Trophoblast cell (in vitro differentiated cells and primary cell): ENCODE measurements around the gene KRTAP13-2. TPM values are rescaled to one million over a fixed set of nuclear protein-coding genes. Genes with fewer than 3 reads are reported as not detected.

Source experiments
- DNase-seq, 2 donors: peaks; one replicate each; pipeline ENCODE4 v3.0.0-alpha.2; 2016
- H2AFZ ChIP-seq: 2 replicates; pipeline ENCODE4 v1.6.1; 2013; ENCODE audit warnings: low read length, moderate library complexity, mild to moderate bottlenecking; ENCODE audit not compliant: insufficient read depth, poor library complexity
- H2AK5ac ChIP-seq: 2 replicates; pipeline ENCODE4 v1.6.1; 2013; ENCODE audit warnings: mild to moderate bottlenecking, low read length
- H2BK120ac ChIP-seq: 2 replicates; pipeline ENCODE4 v1.6.1; 2013; ENCODE audit warnings: low read length, mild to moderate bottlenecking, moderate library complexity; ENCODE audit not compliant: insufficient read depth, poor library complexity
- H2BK12ac ChIP-seq: 2 replicates; pipeline ENCODE4 v1.6.1; 2013; ENCODE audit warnings: mild to moderate bottlenecking, low read length, moderate library complexity
- H2BK5ac ChIP-seq: 2 replicates; pipeline ENCODE4 v1.6.1; 2013; ENCODE audit warnings: low read length, low read depth, moderate library complexity, mild to moderate bottlenecking; ENCODE audit not compliant: poor library complexity
- H3K14ac ChIP-seq: 2 replicates; pipeline ENCODE4 v1.6.1; 2013; ENCODE audit warnings: mild to moderate bottlenecking, low read length
- H3K18ac ChIP-seq: 2 replicates; pipeline ENCODE4 v1.6.1; 2013; ENCODE audit warnings: mild to moderate bottlenecking, low read length
- H3K23ac ChIP-seq: 2 replicates; pipeline ENCODE4 v1.6.1; 2013; ENCODE audit warnings: low read length
- H3K27ac ChIP-seq: 2 replicates; pipeline ENCODE4 v1.5.1; 2013; ENCODE audit warnings: low read depth, mild to moderate bottlenecking, inconsistent platforms, low read length, moderate library complexity
- H3K27me3 ChIP-seq: 2 replicates; pipeline ENCODE4 v1.6.1; 2013; ENCODE audit warnings: inconsistent platforms, mild to moderate bottlenecking, low read length, moderate library complexity; ENCODE audit not compliant: insufficient read depth
- H3K36me3 ChIP-seq, 2 experiments: 1 replicate in 1 of 2; 2 replicates in 1 of 2; pipeline ENCODE4 v1.6.1; 2013; ENCODE audit warnings: low read length in 2 of 2, mild to moderate bottlenecking in 2 of 2, moderate library complexity in 1 of 2; ENCODE audit not compliant: insufficient read depth in 2 of 2, control insufficient read depth in 1 of 2
- H3K4ac ChIP-seq: 2 replicates; pipeline ENCODE4 v1.6.1; 2013; ENCODE audit warnings: low read depth, mild to moderate bottlenecking, low read length, moderate library complexity
- H3K4me1 ChIP-seq, 2 experiments: 1 replicate in 1 of 2; 2 replicates in 1 of 2; pipeline ENCODE4 v1.6.1; 2013; ENCODE audit warnings: low read length in 2 of 2, mild to moderate bottlenecking in 2 of 2, moderate library complexity in 1 of 2; ENCODE audit not compliant: insufficient read depth in 2 of 2, control insufficient read depth in 1 of 2
- H3K4me2 ChIP-seq: 2 replicates; pipeline ENCODE4 v1.6.1; 2013; ENCODE audit warnings: inconsistent platforms, mild to moderate bottlenecking, low read length, moderate library complexity
- H3K4me3 ChIP-seq: 2 replicates; pipeline ENCODE4 v1.5.1; 2013; ENCODE audit warnings: mild to moderate bottlenecking, low read depth, low read length, inconsistent platforms
- H3K79me1 ChIP-seq: one replicate; pipeline ENCODE4 v1.6.1; 2013; ENCODE audit warnings: low read length
- H3K79me2 ChIP-seq: 2 replicates; pipeline ENCODE4 v1.6.1; 2013; ENCODE audit warnings: low read length, mild to moderate bottlenecking; ENCODE audit not compliant: control insufficient read depth, insufficient read depth, poor library complexity
- H3K9ac ChIP-seq: 2 replicates; pipeline ENCODE4 v1.6.1; 2013; ENCODE audit warnings: mild to moderate bottlenecking, low read length
- H3K9me3 ChIP-seq: 2 replicates; pipeline ENCODE4 v1.6.1; 2013; ENCODE audit warnings: low read depth, mild to moderate bottlenecking, control low read depth, inconsistent platforms, low read length; ENCODE audit not compliant: insufficient read depth
- H4K12ac ChIP-seq: 2 replicates; pipeline ENCODE4 v1.6.1; 2013; ENCODE audit warnings: low read depth, mild to moderate bottlenecking, low read length, moderate library complexity
- H4K8ac ChIP-seq: 2 replicates; pipeline ENCODE4 v1.6.1; 2013; ENCODE audit warnings: low read depth, mild to moderate bottlenecking, low read length, moderate library complexity
- H4K91ac ChIP-seq: one replicate; pipeline ENCODE4 v1.6.1; 2013; ENCODE audit warnings: low read depth, mild to moderate bottlenecking, low read length, moderate library complexity
- WGBS: extraction: QIAGEN DNeasy Blood & Tissue Kit; methylation state at CpG from one replicate; pipeline ENCODE4 v1.1.7; 2013; ENCODE audit warnings: missing lambda C conversion rate; ENCODE audit not compliant: insufficient read length, insufficient coverage; ENCODE audit errors: extremely low coverage; 5-methylcytosine and 5-hydroxymethylcytosine counted together
- polyA plus RNA-seq: library from polyadenylated mRNA; stranded (reverse); fragments of 200-250 nt; gene quantifications from 2 replicates; pipeline ENCODE4 v1.2.3, GENCODE V29; 2013

KRTAP13-2 gene, protein sequence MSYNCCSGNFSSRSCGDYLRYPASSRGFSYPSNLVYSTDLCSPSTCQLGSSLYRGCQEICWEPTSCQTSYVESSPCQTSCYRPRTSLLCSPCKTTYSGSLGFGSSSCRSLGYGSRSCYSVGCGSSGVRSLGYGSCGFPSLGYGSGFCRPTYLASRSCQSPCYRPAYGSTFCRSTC
- polyA plus RNA-seq: not detected in 2 replicates

DNA sequence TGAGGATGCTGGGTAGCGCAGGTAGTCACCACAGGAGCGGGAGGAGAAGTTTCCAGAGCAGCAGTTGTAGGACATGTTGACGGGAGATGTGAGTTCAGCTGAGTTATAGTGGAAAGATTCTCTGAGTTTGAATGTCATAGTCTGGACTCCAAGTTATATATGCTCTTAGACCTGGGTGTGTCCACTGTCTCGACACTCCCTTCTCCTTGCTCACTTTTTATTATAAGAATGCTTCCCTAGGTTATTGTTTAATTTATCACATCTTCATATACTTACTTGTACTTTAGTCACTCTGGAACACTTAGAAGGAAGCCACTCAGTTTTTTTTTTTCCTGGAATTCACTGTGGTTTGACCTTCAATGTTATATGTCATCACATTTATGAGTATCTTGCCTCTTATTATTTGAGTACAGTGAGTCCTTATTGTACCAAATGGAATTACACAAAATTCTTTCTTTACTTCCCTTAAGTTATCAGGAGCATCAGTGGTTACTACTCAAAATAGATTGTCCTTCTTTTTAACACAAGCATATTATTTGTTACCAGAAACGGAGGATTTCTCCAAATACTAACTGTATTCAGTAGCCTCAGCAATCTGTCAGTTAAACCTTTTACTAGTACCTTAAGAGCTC lies at the start of gene KRTAP13-2:
Gene KRTAP13-2 (minus strand): TSS at position 133 of the 632 bp plus-strand sequence. CDS start 58 bp downstream, at position 75.
- no CpG with 5 or more reads among the region's 5 CpGs for WGBS
- no peaks in the 10 kb centered on the region for H3K36me3 ChIP-seq
- no peak within 1 kb of the TSS for H4K12ac ChIP-seq
- H3K79me1 ChIP-seq: no peaks in the 10 kb centered on the region
- H2AFZ ChIP-seq: no peak within 1 kb of the TSS
- no peak within 1 kb of the TSS for H2AK5ac ChIP-seq
- H3K14ac ChIP-seq: no peak within 1 kb of the TSS
- H4K8ac ChIP-seq: no peak within 1 kb of the TSS
- no peak within 1 kb of the TSS for H2BK5ac ChIP-seq
- H3K27ac ChIP-seq: no peak within 1 kb of the TSS
- H3K18ac ChIP-seq: no peak within 1 kb of the TSS
- H2BK12ac ChIP-seq: no peak within 1 kb of the TSS
- H2BK120ac ChIP-seq: no peak within 1 kb of the TSS
- H3K4ac ChIP-seq: no peak within 1 kb of the TSS
- H3K23ac ChIP-seq: no peak within 1 kb of the TSS
- no peak for DNase-seq
- no peak within 1 kb of the TSS for H3K9ac ChIP-seq
- H3K4me2 ChIP-seq: no peak within 1 kb of the TSS
- H3K9me3 ChIP-seq: no peaks in the 10 kb centered on the region
- no peaks in the 10 kb centered on the region for H3K27me3 ChIP-seq
- no peak within 1 kb of the TSS for H4K91ac ChIP-seq
- H3K4me1 ChIP-seq: no peaks in the 10 kb centered on the region
- H3K79me2 ChIP-seq: no peaks in the 10 kb centered on the region
- no peak within 1 kb of the TSS for H3K4me3 ChIP-seq

DNA sequence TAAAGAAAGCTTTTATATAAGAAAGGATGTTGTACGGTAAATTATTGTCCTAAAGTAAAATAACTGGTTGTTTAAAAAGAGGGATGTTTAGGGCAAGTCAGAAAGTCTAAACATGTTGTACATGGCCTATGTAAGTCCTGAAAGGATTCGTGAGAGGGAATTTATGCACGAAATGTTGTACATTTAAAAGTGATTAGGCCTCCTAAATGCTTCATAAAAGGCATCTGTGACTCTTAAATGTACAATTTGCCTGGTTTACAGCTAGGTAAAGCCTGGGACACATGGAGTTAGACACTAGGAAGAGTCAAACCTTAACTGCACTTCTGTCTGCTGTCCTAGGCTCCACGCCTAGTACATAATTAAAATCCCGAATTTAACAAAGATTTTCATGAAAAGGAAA lies 43.9 kb upstream of the KRTAP13-2 start:
- Histone ChIP-seq H3K9me3 (no peaks in the 10 kb centered on the region), H2BK5ac (no peak overlapping the region), H2AK5ac (no peak overlapping the region), H2BK12ac (no peak overlapping the region), H2BK120ac (no peak overlapping the region), H3K9ac (no peak overlapping the region), H3K18ac (no peak overlapping the region), H3K4me1 (no peaks in the 10 kb centered on the region), H4K12ac (no peak overlapping the region), H3K36me3 (no peaks in the 10 kb centered on the region), H3K23ac (no peak overlapping the region), H4K8ac (no peak overlapping the region), H2AFZ (no peak overlapping the region), H3K4me3 (no peak overlapping the region), H3K4ac (no peak overlapping the region), H3K27me3 (no peaks in the 10 kb centered on the region), H3K27ac (no peak overlapping the region), H3K79me1 (no peaks in the 10 kb centered on the region), H3K4me2 (no peak overlapping the region), H3K14ac (no peak overlapping the region), H4K91ac (no peak overlapping the region), H3K79me2 (no peaks in the 10 kb centered on the region)
- no peak for DNase-seq
- WGBS: no CpG with 5 or more reads among the region's 5 CpGs

DNA sequence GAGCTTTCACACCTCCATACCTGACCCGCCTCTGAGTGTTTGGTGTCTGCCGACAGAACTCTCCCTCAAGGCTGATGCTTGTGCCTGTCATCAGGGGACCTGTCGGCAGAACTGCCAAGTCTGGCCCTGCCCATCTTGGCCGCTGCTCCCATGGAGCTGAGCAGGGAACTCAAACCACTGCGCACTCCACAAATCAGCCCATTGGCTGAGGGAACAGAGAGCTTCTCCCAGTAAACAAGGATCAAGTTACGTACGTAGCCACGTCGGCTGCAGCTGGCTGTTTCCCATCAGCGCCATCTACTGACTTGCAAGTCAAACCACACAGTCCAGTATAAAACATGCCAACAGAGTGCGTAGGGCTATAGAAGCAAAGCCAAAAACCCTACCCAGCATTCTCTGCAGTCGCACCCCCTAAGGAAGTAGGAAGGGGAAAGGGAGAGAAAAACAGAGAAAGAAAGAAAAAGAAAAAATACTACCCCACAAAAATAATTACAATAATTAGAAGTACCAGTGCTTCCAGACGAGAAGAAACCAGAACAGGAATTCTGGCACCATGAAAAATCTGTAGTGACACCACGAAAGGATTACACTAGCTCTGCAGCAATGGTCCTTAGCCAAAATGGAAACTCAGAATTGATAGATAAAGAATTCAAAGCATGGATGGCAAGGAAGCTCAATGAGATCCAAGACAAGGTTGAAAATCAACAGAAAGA lies 36.9 kb upstream of the KRTAP13-2 start:
- H3K4me3 ChIP-seq: no peak overlapping the region
- no peak overlapping the region for H2BK12ac ChIP-seq
- no CpG with 5 or more reads among the region's 14 CpGs for WGBS

DNA sequence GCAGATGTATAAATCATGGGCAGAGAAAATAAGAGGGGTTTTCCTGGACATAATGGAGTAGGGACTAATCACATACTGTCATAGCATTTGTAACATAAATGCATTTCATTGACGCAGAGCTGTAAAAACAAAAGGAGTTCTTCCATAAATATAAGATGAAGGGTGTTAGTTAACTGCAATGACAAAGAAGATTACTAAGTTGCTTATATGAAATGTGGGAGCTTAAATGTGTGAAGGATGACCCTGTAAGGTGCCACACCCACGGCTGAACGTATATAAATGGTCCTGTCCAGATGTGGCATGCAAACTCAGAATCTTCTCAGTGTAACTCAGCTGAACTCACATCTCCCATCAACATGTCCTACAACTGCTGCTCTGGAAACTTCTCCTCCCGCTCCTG lies 23.7 kb upstream of the KRTAP13-2 start, which contains the start of gene KRTAP13-1:
Gene KRTAP13-1 (plus strand): TSS at position 301 of the 400 bp plus-strand sequence. CDS start 56 bp downstream, at position 357.
- H3K23ac ChIP-seq: no peak within 1 kb of the TSS
- no peaks in the 10 kb centered on the region for H3K36me3 ChIP-seq
- no peak within 1 kb of the TSS for H2BK120ac ChIP-seq
- no peak within 1 kb of the TSS for H2BK5ac ChIP-seq
- no peak for DNase-seq
- H3K4ac ChIP-seq: no peak within 1 kb of the TSS
- no peak within 1 kb of the TSS for H4K8ac ChIP-seq
- H3K79me2 ChIP-seq: no peaks in the 10 kb centered on the region
- no peak within 1 kb of the TSS for H4K12ac ChIP-seq
- no peak within 1 kb of the TSS for H2AK5ac ChIP-seq
- H3K9ac ChIP-seq: no peak within 1 kb of the TSS
- H3K4me2 ChIP-seq: no peak within 1 kb of the TSS
- no peak within 1 kb of the TSS for H3K4me3 ChIP-seq
- no peaks in the 10 kb centered on the region for H3K4me1 ChIP-seq
- no CpG with 5 or more reads among the region's 4 CpGs for WGBS
- H2AFZ ChIP-seq: no peak within 1 kb of the TSS
- no peak within 1 kb of the TSS for H2BK12ac ChIP-seq
- no peak within 1 kb of the TSS for H3K27ac ChIP-seq
- no peaks in the 10 kb centered on the region for H3K9me3 ChIP-seq
- H3K18ac ChIP-seq: no peak within 1 kb of the TSS
- H4K91ac ChIP-seq: no peak within 1 kb of the TSS
- no peaks in the 10 kb centered on the region for H3K79me1 ChIP-seq
- no peaks in the 10 kb centered on the region for H3K27me3 ChIP-seq
- no peak within 1 kb of the TSS for H3K14ac ChIP-seq

More for the DNA sequence above, 36.9 kb upstream of the KRTAP13-2 start:
- Histone ChIP-seq H3K4ac (no peak overlapping the region), H3K79me2 (no peaks in the 10 kb centered on the region), H3K36me3 (no peaks in the 10 kb centered on the region), H3K79me1 (no peaks in the 10 kb centered on the region), H2AK5ac (no peak overlapping the region), H3K23ac (no peak overlapping the region), H3K4me1 (no peaks in the 10 kb centered on the region), H2BK120ac (no peak overlapping the region), H4K8ac (peak overlapping the region; percentile 6), H4K12ac (no peak overlapping the region), H2BK5ac (no peak overlapping the region), H3K27ac (no peak overlapping the region), H4K91ac (no peak overlapping the region), H2AFZ (no peak overlapping the region), H3K14ac (no peak overlapping the region), H3K9me3 (no peaks in the 10 kb centered on the region), H3K9ac (no peak overlapping the region), H3K18ac (no peak overlapping the region), H3K4me2 (peak overlapping the region; percentile 57), H3K27me3 (no peaks in the 10 kb centered on the region)
- DNase-seq: peak; percentile 52 to 79
